ENCODE results near the gene ARL15.

- TF ChIP-seq CTCF (IDR thresholded peaks at IDR 0.05) = no peak
- no peak for TF ChIP-seq POLR2A (IDR thresholded peaks at IDR 0.05)
Observed at GRCh38 chr5:54140247-54140840, 170.0 kb downstream of the ARL15 start.
